Stimulated activated CD4-positive, alpha-beta T cell treated with anti-CD3 and anti-CD28 coated beads, Interleukin-2, amount 100 ng/mL, for 48 hours (primary cell): ENCODE results near the gene ATP9B.

Experiments
- DNase-seq, 2 donors: peaks; one replicate each; pipeline ENCODE4 v3.0.0-alpha.2; 2020

The ATP9B gene

DNA sequence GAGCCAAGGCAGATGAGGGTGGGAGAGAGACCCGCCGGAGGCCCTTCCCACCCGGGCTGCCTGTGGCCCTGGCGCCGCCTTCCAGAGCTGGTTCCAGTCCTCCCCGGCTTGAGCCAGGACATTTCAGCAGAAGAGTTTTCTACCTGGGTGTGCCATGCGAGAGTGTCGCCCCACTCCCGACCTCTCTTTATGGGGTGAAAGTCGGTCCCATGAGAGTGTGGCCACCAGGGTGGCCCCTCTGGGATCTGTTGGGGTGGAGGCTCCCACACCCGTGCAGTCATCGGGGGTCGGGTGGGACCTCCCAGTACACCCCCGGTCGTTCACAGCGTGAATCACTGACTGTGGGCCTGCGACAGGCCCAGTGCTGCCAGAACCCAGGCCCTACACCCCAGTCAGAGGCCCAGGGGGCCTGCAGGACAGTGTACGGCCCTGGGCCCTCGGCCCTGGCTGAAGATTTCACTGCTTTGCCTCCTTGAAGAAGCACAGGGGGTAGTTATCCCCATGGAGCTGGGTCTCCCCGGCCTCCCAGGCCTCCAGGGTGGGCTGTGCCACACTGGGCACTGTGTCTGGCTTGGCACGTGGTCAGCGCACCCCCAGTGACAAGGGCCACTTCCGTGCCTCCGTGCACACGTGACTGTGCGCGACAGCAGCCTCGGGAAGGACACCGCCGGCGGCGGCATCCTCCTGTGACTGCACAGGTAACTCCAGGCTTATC lies 332.5 kb downstream of the ATP9B start:
- DNase-seq, result no peak

GRCh38 chr18:79402209-79402576 lies 333.0 kb downstream of the ATP9B start:
- no peak for DNase-seq

DNA sequence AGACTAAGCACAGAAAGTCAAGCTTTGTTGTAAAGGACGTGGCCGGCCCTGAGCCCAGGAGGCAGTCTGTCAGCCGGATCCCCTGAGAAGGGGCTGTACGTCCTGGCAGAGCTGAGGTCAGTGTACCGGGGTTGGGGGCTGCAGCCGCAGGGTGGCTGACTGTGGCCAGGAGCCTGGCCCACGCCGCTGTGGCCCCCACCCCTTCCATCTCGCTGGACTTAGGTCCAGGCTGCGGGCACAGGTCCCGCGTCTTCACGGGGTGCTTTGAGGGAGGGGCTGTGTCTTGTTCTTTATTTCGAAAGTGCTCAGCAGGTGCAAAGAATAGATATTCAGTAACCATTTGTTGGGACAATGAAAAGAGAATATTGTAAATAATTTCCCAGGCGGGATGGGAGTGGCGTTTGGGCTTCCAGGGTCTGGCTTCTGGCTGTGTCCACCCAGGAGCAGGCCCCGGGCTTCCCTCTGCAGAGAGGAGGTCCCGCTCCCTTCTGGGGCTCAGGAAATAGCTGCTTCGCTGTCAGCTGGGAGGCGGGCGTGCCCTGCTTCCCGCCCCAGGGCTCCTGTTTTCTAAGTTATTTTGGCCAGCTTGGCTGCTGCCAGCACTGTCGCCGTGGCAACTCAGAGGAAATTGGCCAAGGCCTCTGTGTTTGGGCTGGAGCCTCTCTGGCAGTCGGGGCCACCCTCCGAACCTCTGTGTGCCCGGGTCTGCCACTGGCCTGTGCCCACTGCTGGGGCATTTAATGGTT lies 334.0 kb downstream of the ATP9B start:
- DNase-seq, result no peak

DNA sequence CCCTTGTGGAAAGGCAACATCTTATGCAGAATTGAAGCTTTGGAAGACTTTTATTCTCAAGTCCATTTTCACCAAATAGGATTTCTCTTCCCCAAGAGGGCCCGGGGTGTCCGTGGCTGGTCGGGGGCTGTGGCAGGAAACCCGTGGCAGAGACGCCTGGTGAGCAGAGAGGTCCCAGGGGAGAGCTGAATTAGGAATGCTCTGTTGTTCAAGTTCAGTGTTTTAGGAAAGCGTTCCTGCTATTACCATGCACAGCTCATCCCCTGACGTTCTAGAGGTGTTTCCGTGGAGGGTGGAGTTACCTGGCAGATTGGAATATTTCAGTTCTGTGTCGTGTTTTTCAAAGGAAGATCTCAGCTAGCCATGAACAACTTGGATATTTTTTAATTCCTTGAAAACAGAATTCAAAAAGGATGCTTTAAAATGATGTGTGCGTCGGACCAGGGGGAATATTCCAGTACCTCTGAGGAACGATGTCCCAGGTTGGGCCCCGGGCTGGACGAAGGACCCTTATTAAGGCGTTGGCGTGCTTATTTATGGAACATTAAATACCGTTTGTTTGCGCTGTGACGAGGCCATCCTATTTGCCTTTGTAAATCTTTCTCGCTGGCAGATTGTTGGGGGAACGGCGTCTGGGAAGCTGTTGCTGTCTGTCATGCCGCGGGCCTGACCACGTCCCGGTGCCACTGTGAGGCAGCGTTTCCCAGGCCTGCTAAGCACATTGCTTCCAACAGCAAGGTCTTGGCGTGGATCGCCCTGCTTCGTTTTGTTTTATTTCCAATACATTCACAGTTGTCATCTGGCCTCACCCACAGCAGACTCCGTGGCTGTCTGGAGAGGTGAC lies 334.8 kb downstream of the ATP9B start:
- no peak for DNase-seq

- no peak for DNase-seq
Observed at GRCh38 chr18:79404567-79404910, 335.3 kb downstream of the ATP9B start.

GRCh38 chr18:79405019-79405780 lies 336.0 kb downstream of the ATP9B start:
- peak; percentile 70 for DNase-seq

GRCh38 chr18:79405781-79406575 lies 336.8 kb downstream of the ATP9B start:
- DNase-seq, result peak; percentile 72 to 76

GRCh38 chr18:79406708-79407107 lies 337.5 kb downstream of the ATP9B start:
- no peak for DNase-seq

GRCh38 chr18:79409313-79409712 lies 340.1 kb downstream of the ATP9B start:
- no peak for DNase-seq

DNA sequence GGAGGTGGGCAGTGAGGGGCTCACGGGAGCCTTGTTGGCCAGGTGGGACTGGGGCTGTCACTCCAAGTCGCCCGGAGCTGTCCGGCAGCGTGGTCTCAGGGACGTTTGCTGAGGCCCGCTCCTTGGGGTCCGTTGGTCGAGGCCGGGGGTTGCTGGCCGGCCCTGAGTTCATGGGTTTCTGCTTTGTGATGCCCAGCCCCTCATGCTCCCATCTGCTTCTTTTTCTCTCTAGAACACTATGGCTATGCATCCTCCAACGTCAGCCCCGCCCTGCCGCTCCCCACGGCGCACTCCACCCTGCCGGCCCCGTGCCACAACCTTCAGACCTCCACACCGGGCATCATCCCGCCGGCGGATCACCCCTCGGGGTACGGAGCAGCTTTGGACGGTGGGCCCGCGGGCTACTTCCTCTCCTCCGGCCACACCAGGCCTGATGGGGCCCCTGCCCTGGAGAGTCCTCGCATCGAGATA lies 341.0 kb downstream of the ATP9B start:
- DNase-seq, result no peak

GRCh38 chr18:79410731-79411613 lies 341.8 kb downstream of the ATP9B start:
- no peak for DNase-seq

- no peak for DNase-seq
Observed at GRCh38 chr18:79411614-79412526, 342.7 kb downstream of the ATP9B start.

GRCh38 chr18:79413025-79413424 lies 343.8 kb downstream of the ATP9B start:
- no peak for DNase-seq

DNA sequence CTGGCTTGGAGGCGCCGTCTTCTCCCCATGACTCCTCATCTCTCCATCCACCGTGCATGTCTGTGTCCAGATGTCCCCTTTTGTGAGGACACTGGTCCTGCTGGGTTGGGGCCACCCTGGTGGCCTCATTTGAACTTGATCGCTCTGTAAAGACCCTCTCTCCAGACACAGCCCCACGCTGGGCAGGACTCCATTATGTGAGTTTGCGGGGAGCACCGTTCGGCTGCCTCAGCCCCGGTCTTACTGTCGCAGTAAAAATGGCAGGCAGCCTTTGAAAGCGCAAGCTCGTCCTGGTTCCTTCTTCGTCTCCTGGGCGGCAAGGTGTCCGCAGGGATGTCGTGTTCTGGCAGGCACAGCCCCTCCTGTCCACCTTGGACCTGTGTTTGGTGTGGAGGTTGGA lies 344.2 kb downstream of the ATP9B start:
- DNase-seq, result no peak

- no peak for DNase-seq
Observed at GRCh38 chr18:79413901-79414300, 344.7 kb downstream of the ATP9B start.

GRCh38 chr18:79416022-79416676 lies 347.0 kb downstream of the ATP9B start:
- no peak for DNase-seq

DNA sequence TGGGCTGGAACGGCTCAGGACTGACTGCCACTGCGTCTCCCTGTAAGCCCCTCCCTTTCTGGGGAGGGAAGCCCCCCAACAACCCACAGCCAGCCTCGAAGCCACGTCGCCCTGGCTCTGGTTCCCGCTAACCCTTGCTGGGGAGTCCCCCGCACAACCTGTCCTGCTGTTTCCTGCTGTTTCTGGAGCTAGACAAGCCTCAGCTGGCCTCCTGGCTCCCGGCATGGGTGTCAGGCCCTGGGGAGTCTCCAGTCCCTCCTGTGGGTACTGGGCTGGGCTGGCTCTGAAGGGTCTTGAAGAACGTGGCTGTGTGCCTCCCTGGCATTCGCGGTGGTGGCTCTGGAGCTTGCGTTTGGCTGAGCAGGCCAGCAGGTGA lies 347.5 kb downstream of the ATP9B start:
- no peak for DNase-seq

GRCh38 chr18:79418236-79418635 lies 349.0 kb downstream of the ATP9B start:
- no peak for DNase-seq

DNA sequence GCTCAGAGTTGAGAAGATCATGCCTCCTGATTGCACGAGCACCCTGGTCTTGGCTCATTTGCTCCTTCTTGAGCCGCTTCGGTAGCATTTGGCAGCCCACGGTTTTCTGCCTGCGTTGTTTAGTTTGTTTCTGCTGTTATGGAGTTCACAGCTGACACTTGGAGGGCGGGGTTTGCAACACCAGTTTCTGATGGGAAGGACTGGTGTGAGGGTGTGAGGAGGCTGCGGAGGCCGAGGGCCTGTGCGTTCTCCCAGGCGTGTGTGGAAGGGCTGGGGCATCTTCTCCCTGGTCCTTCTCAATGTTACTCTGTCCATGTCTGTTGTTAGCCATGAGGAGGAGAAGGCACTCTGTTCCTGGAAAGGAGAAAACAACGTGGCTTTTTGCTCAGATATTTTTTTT lies 349.4 kb downstream of the ATP9B start:
- no peak for DNase-seq
